Progenitor cell of endocrine pancreas (in vitro differentiated cells): ENCODE results near the gene LRRC74B. TPM values are rescaled to one million over a fixed set of nuclear protein-coding genes. Genes with fewer than 3 reads are reported as not detected.

Experiments used
- DNase-seq: peaks from one replicate; pipeline ENCODE4 v3.0.0; 2021; ENCODE audit warnings: low spot score; ENCODE audit not compliant: unreplicated experiment
- H3K27ac Mint-ChIP-seq: 2 replicates; pipeline ENCODE4 v1.8.0; 2021; ENCODE audit warnings: mild to moderate bottlenecking, moderate library complexity, mixed read lengths
- H3K27me3 Mint-ChIP-seq: 2 replicates; pipeline ENCODE4 v1.8.0; 2021; ENCODE audit warnings: mixed read lengths
- H3K36me3 Mint-ChIP-seq: 2 replicates; pipeline ENCODE4 v1.8.0; 2022; ENCODE audit warnings: mixed read lengths; ENCODE audit not compliant: insufficient read depth
- H3K4me1 Mint-ChIP-seq: 2 replicates; pipeline ENCODE4 v1.8.0; 2021; ENCODE audit warnings: low read depth, mixed read lengths
- H3K4me3 Mint-ChIP-seq: 2 replicates; pipeline ENCODE4 v1.8.0; 2021; ENCODE audit warnings: low read depth, mild to moderate bottlenecking, moderate library complexity, mixed read lengths
- H3K9me3 Mint-ChIP-seq: 2 replicates; pipeline ENCODE4 v1.8.0; 2021; ENCODE audit warnings: low read depth, mixed read lengths
- CTCF ChIP-seq: fragments of 200-600 bp; sonication (generic); IDR thresholded peaks from one replicate; pipeline ENCODE4 v1.5.0; 2021; ENCODE audit warnings: antibody characterized with exemption, mild to moderate bottlenecking; ENCODE audit not compliant: unreplicated experiment
- total RNA-seq: library from RNA; stranded (reverse); gene quantifications from 2 replicates; pipeline ENCODE4 v1.2.1, GENCODE V29; 2021

LRRC74B gene
- total RNA-seq, 1 donor from 2014 or later = 0.72 TPM

DNA sequence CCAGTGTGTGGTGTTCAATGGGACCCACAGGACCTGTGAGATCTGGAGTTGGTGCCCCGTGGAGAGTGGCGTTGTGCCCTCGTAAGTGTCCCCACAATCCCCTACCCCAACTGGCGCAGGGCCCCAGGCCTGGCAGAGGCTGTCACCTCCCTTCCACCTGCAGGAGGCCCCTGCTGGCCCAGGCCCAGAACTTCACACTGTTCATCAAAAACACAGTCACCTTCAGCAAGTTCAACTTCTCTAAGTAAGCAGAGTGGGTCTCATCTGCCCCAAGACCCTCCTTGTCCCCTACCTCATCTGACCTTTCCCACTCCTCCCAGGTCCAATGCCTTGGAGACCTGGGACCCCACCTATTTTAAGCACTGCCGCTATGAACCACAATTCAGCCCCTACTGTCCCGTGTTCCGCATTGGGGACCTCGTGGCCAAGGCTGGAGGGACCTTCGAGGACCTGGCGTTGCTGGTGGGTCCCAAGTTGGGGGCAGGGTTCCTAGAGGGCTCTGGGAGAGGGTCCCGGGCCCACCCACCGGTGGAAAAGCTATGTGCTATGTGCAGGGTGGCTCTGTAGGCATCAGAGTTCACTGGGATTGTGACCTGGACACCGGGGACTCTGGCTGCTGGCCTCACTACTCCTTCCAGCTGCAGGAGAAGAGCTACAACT, 22.7 kb upstream of the LRRC74B start:
- no peaks in the 10 kb centered on the region for H3K4me1 Mint-ChIP-seq
- no peaks in the 10 kb centered on the region for H3K36me3 Mint-ChIP-seq
- no peak for DNase-seq
- TF ChIP-seq CTCF = peak; percentile 27
- H3K4me3 Mint-ChIP-seq = no peak overlapping the region
- H3K27ac Mint-ChIP-seq = no peak overlapping the region
- H3K27me3 Mint-ChIP-seq = no peaks in the 10 kb centered on the region
- H3K9me3 Mint-ChIP-seq = peaks cover 3% of the 10 kb centered on the region

GRCh38 chr22:21025266-21025665, 20.5 kb upstream of the LRRC74B start:
- Mint-ChIP-seq H3K4me3 (no peak overlapping the region), H3K36me3 (no peaks in the 10 kb centered on the region), H3K9me3 (no peaks in the 10 kb centered on the region), H3K27ac (peak overlapping the region; percentile 74), H3K4me1 (no peaks in the 10 kb centered on the region), H3K27me3 (peaks cover 9% of the 10 kb centered on the region)
- DNase-seq = no peak
- TF ChIP-seq CTCF = no peak

DNA sequence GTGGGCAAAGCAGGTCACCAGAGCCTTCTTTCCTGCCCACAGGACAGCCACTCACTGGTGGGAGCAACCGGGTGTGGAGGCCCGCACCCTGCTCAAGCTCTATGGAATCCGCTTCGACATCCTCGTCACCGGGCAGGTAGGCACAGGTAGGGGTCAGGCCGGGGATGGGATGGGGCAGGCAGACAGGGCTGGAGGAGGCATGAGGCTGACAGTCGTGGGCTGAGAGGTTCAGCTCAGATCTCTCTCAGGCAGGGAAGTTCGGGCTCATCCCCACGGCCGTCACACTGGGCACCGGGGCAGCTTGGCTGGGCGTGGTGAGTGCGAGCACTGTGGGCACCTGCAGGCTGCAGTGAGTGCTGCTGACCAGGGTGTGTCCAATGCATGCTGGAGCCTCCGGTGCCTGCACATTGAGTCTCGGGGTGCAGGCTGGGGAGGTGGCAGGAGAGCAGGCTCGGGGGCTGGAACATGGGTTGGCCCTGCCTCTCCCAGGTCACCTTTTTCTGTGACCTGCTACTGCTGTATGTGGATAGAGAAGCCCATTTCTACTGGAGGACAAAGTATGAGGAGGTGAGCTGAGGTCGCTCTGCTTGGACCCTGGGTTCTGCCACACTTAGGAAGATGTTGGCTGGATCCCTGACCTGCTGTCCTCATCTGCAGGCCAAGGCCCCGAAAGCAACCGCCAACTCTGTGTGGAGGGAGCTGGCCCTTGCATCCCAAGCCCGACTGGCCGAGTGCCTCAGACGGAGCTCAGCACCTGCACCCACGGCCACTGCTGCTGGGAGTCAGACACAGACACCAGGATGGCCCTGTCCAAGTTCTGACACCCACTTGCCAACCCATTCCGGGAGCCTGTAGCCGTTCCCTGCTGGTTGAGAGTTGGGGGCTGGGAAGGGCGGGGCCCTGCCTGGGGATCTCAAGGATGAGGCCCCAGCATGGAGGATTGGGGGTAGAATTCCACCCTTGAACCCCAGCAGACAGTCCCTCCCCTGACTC, 19.7 kb upstream of the LRRC74B start:
- H3K4me1 Mint-ChIP-seq = no peaks in the 10 kb centered on the region
- no peak overlapping the region for H3K27ac Mint-ChIP-seq
- no peak for TF ChIP-seq CTCF
- no peak for DNase-seq
- H3K27me3 Mint-ChIP-seq = peaks cover 17% of the 10 kb centered on the region
- no peaks in the 10 kb centered on the region for H3K36me3 Mint-ChIP-seq
- no peaks in the 10 kb centered on the region for H3K9me3 Mint-ChIP-seq
- no peak overlapping the region for H3K4me3 Mint-ChIP-seq

GRCh38 chr22:21026783-21027692, 18.7 kb upstream of the LRRC74B start:
- H3K27ac Mint-ChIP-seq = no peak overlapping the region
- TF ChIP-seq CTCF = no peak
- no peak overlapping the region for H3K4me3 Mint-ChIP-seq
- no peak for DNase-seq
- H3K36me3 Mint-ChIP-seq = no peaks in the 10 kb centered on the region
- H3K27me3 Mint-ChIP-seq = peaks cover 19% of the 10 kb centered on the region
- H3K4me1 Mint-ChIP-seq = no peaks in the 10 kb centered on the region
- H3K9me3 Mint-ChIP-seq = no peaks in the 10 kb centered on the region
